GM12878 (cell line): ENCODE results near the gene NRG3.

Source experiments
- EZH2 ChIP-seq: IDR thresholded peaks from 2 replicates; pipeline ENCODE4 v1.6.1; 2012; ENCODE audit warnings: low read depth, mild to moderate bottlenecking, control low read depth, inconsistent platforms, low read length, borderline replicate concordance; ENCODE audit not compliant: control insufficient read depth
- MYC ChIP-seq: IDR thresholded peaks from 2 replicates; pipeline ENCODE4 v1.6.1; 2011; ENCODE audit warnings: mild to moderate bottlenecking, low read length, moderate library complexity, inconsistent platforms; ENCODE audit not compliant: insufficient read depth, insufficient replicate concordance, insufficient read length, severe bottlenecking
- NFIC ChIP-seq: IDR thresholded peaks from 2 replicates; pipeline ENCODE4 v1.6.1; 2012; ENCODE audit warnings: low read depth, mild to moderate bottlenecking, inconsistent platforms, low read length, moderate library complexity
- PAX5 ChIP-seq: IDR thresholded peaks from 2 replicates; pipeline ENCODE4 v1.6.1; 2011; ENCODE audit warnings: low read depth, low read length, borderline replicate concordance
- POLR2A ChIP-seq: IDR thresholded peaks from 2 replicates; pipeline ENCODE4 v1.6.1; 2011; ENCODE audit warnings: low read depth, mild to moderate bottlenecking, low read length
- POLR2AphosphoS2 ChIP-seq: IDR thresholded peaks from 2 replicates; pipeline ENCODE4 v1.6.1; 2011; ENCODE audit warnings: low read depth, mild to moderate bottlenecking, low read length, improper control_type of control experiment, moderate library complexity
- SMC3 ChIP-seq: IDR thresholded peaks from 2 replicates; pipeline ENCODE4 v1.6.1; 2011; ENCODE audit warnings: low read length, improper control_type of control experiment, borderline replicate concordance
- TBL1XR1 ChIP-seq: IDR thresholded peaks from 2 replicates; pipeline ENCODE4 v1.6.1; 2012; ENCODE audit warnings: low read depth, low read length, improper control_type of control experiment
- TF ChIP-seq, protein P1 (sequence below): fragments of 450-650 bp; IDR thresholded peaks from 2 replicates; pipeline ENCODE4 v1.6.1; 2017; ENCODE audit warnings: mild to moderate bottlenecking, low read depth, inconsistent platforms; ENCODE audit not compliant: poor library complexity, severe bottlenecking
- TF ChIP-seq, protein P2 (sequence below): IDR thresholded peaks from 2 replicates; pipeline ENCODE4 v1.6.1; 2012; ENCODE audit warnings: low read depth, low read length, improper control_type of control experiment
- TF ChIP-seq, protein P3 (sequence below), 3 experiments: IDR thresholded peaks in 2 of 3; conservative IDR thresholded peaks in 1 of 3; 2 replicates each; pipeline ENCODE4 v1.5.1; 2011; ENCODE audit warnings: low read depth in 3 of 3, low read length in 3 of 3, mild to moderate bottlenecking in 3 of 3, control low read depth in 2 of 3, moderate library complexity in 2 of 3, inconsistent platforms in 1 of 3, mixed read lengths in 1 of 3; ENCODE audit not compliant: control insufficient read depth in 2 of 3, insufficient read depth in 1 of 3; ENCODE audit errors: extremely low read depth in 1 of 3

DNA sequence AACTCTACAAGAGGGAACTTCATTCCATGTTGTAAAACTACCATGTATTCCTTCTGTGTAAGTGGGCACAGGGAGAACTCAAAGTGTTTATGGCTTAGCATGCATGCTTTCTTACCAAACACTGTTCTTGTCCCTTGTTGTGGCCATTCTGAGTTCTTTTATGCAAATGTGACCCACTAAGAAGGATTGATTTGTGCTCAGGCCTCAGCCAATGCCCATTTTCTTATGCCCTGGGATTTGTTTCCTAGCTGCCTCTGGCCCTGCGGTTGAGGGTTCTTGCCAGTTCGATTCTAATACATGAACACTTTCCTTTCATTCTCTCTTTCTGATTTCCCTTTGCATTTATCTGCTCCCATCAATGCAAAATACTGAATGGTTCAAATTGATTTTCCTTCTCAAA, 316.7 kb downstream of the NRG3 start:
- TF ChIP-seq SMC3, result no peak
- TF ChIP-seq POLR2AphosphoS2, result no peak
- TF ChIP-seq TBL1XR1, result no peak
- no peak for TF ChIP-seq MYC
- no peak for TF ChIP-seq NFIC
- TF ChIP-seq EZH2, result no peak
- TF ChIP-seq, protein P1, sequence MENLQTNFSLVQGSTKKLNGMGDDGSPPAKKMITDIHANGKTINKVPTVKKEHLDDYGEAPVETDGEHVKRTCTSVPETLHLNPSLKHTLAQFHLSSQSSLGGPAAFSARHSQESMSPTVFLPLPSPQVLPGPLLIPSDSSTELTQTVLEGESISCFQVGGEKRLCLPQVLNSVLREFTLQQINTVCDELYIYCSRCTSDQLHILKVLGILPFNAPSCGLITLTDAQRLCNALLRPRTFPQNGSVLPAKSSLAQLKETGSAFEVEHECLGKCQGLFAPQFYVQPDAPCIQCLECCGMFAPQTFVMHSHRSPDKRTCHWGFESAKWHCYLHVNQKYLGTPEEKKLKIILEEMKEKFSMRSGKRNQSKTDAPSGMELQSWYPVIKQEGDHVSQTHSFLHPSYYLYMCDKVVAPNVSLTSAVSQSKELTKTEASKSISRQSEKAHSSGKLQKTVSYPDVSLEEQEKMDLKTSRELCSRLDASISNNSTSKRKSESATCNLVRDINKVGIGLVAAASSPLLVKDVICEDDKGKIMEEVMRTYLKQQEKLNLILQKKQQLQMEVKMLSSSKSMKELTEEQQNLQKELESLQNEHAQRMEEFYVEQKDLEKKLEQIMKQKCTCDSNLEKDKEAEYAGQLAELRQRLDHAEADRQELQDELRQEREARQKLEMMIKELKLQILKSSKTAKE, result no peak
- no peak for TF ChIP-seq POLR2A
- TF ChIP-seq, protein P2, sequence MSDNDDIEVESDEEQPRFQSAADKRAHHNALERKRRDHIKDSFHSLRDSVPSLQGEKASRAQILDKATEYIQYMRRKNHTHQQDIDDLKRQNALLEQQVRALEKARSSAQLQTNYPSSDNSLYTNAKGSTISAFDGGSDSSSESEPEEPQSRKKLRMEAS, result no peak
- no peak for TF ChIP-seq PAX5
- TF ChIP-seq, protein P3, sequence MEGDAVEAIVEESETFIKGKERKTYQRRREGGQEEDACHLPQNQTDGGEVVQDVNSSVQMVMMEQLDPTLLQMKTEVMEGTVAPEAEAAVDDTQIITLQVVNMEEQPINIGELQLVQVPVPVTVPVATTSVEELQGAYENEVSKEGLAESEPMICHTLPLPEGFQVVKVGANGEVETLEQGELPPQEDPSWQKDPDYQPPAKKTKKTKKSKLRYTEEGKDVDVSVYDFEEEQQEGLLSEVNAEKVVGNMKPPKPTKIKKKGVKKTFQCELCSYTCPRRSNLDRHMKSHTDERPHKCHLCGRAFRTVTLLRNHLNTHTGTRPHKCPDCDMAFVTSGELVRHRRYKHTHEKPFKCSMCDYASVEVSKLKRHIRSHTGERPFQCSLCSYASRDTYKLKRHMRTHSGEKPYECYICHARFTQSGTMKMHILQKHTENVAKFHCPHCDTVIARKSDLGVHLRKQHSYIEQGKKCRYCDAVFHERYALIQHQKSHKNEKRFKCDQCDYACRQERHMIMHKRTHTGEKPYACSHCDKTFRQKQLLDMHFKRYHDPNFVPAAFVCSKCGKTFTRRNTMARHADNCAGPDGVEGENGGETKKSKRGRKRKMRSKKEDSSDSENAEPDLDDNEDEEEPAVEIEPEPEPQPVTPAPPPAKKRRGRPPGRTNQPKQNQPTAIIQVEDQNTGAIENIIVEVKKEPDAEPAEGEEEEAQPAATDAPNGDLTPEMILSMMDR (IDR thresholded peaks at IDR 0.05 in 2 of 3, conservative IDR thresholded peaks at IDR 0.05 in 1 of 3; ENCODE audit: control insufficient read depth in 2 of 3, extremely low read depth in 1 of 3, insufficient read depth in 1 of 3, low read depth in 3 of 3, low read length in 3 of 3), result no peak
